Superior temporal gyrus (tissue), 1 donor: Measurements from ENCODE around the gene HECTD4.
"Not testable (repeated sequence)": the region's sequence is repeated elsewhere in the genome, so short reads cannot be mapped to it uniquely, and the experiment has no call there.

Source experiments
- DNase-seq: peaks from one replicate; pipeline ENCODE4 v3.0.0-alpha.2; 2016; ENCODE audit errors: extremely low spot score

HECTD4 gene

GRCh38 chr12:112353393-112353792, 28.8 kb downstream of the HECTD4 start:
- no peak for DNase-seq

DNA sequence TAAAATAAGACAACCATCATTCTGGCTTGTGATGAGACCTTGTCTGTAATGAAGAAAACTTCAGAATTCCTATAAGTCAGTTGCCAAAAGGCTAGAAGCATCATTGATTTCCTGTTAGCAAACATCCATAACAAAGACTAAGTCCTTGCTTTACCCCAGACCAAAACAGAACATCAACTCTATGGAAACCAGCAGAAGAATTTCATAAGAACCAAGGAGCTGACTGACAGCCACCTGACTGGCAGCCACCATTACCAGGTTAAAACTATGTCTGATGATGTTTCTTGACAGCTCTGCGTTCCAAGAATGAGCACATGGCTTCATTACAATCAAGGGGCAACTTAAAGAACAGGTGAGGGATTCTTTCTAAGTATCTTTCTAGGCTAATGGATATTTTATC, 29.3 kb downstream of the HECTD4 start:
- no peak for DNase-seq

- no peak for DNase-seq
Measured at GRCh38 chr12:112350593-112351592, 31.3 kb downstream of the HECTD4 start.

- DNase-seq: no peak
Measured at GRCh38 chr12:112349431-112349830, 32.8 kb downstream of the HECTD4 start.

GRCh38 chr12:112348926-112349325, 33.3 kb downstream of the HECTD4 start:
- not testable (repeated sequence) for DNase-seq

DNA sequence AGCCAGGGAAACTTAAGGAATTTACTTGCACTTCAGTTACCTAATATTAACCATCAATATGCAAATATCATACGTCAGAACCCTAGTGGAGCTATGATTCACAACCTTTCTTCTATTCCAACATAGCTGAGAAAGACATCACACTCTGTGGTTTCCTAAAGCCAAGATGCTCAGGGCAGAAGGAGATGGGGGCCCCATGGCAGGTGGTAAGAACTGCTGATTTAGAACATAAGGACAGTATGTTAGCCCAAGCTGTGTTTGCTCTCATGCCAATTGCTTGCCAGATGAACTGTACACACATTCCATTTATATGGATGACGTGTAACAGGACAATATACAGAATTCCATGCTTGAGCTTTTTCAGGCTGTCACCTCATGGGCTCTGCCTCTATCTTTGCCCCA, 34.6 kb downstream of the HECTD4 start:
- no peak for DNase-seq

DNA sequence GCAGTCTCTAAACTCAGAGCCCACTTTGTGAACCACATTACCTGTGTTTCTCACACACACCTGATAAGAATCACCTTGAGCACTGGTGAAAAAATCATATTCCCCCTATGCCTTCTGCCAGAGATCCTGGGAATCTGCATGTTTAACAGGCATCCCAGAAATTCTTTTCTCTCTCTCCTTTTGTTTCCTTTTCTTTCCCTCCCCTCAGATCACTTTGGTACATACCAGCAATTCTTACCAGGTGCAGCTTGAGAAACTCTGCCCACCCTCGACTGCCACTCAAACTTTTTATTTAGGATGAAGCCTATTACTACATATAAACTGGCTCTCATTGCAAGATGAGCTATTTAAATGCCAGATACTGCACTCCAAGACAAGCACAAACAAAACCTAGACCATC, 36.0 kb downstream of the HECTD4 start:
- DNase-seq: no peak

GRCh38 chr12:112344220-112344619, 38.0 kb downstream of the HECTD4 start:
- no peak for DNase-seq

DNA sequence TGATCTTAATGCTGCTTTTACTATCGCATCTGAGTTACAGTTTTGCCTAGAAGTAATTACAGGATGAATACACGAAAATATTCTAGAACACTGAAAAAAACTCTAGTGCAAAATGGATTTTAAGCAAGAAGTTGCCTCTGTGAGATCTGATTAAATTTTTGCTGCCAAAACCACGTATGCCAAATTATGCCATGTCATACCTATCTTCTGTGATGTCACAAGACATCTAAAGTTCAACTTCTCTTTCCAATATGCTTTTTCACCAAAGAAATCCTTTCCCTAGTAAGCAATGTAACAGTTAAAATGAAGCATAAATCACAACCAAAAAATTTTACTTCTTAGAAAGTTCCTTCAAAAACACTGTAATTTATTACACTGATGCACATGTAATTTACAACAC, 39.6 kb downstream of the HECTD4 start:
- DNase-seq: no peak

DNA sequence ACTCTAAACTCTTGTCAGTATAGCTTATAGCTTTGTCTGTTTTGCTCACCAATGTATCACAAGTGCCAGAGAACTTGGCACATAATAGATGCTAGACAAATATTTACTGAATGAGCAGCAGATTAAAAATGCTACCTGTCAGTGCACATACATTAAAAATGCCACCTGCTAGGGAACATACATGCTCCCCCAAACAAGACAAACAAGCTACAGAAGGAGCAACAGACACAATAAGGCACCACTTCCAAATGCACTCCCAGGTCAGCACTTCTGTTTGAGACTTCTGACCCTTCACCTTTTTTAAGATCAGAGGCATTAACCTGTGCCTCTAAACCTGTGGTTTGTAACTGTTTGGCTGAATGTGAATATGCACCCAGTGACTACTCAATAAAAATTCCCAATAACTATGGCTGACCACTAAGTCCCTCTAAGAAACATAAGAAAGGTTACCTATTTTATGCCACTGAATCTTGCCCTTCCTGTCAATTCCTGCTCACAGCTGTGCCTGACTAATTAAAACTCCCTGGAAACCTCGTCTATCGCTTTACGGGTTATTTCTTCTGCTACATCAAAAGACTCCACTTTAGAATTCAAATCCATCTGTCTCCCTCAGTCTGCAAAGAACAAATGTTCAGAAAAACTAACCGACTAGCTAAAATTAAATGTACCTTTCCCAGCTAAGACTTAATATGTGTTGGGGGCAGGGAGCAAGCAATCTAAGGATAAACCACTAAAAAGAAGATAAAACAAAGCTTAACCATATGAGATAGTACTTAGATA, 41.0 kb downstream of the HECTD4 start:
- peak; percentile 34 for DNase-seq

DNA sequence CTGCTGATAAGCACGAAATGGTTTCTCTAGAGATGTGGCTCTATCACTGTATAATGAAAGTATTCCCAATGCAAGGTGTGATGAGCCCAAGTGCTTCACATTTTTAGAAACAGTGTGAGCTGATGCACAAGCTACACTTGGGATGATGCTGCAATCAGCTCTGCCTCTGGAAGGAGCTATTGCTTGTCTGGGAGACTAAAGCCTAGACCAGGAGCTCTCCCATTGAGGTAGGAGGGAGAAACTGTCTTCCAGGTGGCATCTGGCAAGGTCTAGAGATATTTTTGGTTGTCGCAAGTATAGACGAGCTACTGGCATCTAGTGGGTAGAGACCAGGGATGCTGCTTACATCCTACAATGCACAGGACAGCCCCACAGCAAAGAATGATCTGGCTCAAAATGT, 42.0 kb downstream of the HECTD4 start:
- no peak for DNase-seq

- not testable (repeated sequence) for DNase-seq
Measured at GRCh38 chr12:112334999-112335398, 47.2 kb downstream of the HECTD4 start.

GRCh38 chr12:112333019-112333418, 49.2 kb downstream of the HECTD4 start:
- DNase-seq: no peak

DNA sequence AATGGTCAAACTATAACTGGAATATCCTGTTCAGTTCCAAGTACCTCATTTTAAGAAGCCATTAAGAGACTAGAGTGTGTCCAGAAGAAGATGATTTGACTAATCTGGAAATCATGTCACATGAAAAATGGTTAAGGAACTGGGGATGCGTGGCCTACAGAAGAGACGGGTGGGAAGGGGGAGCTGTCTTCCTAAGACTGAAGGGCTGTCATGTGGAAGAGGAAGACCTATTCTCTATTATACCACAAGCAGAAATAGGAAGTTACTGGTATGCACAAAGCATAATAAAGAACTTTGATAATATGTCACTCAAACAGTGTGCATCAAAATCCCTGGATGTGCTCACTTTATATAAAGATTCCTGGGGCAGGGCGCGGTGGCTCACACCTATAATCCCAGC, 50.3 kb downstream of the HECTD4 start:
- no peak for DNase-seq

GRCh38 chr12:112330706-112331105, 51.5 kb downstream of the HECTD4 start:
- DNase-seq: no peak

GRCh38 chr12:112328456-112329124, 53.6 kb downstream of the HECTD4 start:
- no peak for DNase-seq

DNA sequence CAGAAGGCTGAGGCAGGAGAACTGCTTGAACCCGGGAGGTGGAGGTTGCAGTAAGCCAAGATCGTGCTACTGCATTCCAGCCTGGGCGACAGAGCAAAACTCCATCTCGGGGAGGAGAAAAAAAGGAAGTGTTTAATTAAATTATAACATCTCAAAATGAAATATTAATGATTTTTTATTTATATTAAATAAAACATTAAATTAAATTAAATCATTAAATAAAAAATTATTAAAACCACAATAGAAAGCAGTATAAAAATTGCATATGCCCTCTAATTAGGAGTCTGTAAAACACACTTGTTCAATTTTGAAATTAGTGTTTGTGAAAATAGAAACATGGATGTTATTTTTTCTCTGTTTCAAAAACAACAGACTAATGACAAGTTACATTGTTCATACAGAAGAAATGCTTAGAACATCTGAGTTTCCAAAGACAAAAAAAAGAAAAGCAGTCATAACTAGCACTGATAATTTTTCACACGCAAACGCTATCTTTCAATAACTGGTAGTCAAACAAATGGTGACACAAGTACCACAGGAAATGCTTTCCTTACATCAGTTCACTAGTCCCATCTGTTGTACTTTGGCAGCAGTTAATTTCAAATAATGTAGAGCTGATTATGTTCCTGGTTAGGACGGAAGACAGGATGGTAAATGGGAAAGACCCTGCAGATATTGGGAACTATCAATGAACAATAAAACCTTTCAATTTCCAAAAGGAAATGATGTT, 54.9 kb downstream of the HECTD4 start:
- no peak for DNase-seq

DNA sequence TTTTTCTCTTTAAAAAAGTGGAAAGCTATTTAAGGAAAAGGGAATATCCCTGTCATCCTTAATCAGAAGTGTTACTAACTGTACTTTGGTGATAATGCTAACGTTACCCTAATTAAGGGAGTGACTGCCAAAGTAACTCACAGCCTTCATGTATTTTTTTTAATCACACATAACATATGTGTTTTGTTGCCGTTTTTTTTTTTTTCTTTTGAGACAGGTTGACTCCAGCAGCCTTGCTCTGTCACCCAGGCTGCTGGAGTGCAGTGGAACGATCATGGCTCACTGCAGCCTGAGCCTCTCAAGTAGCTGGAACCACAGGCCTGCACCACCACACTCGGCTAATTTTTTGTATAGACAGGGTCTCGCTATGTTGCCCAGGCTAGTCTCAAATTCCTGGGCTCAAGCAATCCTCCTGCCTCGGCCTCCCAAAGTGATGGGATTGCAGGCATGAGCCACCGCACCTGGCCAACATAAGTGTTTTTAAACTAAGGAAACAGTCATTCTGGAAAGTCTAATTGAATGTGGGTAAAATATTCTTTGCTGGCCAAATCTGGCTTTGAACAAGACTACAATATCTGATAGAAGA, 56.5 kb downstream of the HECTD4 start:
- no peak for DNase-seq

GRCh38 chr12:112325157-112325556, 57.1 kb downstream of the HECTD4 start:
- DNase-seq: no peak

- DNase-seq: no peak
Measured at GRCh38 chr12:112322882-112323547, 59.2 kb downstream of the HECTD4 start.

DNA sequence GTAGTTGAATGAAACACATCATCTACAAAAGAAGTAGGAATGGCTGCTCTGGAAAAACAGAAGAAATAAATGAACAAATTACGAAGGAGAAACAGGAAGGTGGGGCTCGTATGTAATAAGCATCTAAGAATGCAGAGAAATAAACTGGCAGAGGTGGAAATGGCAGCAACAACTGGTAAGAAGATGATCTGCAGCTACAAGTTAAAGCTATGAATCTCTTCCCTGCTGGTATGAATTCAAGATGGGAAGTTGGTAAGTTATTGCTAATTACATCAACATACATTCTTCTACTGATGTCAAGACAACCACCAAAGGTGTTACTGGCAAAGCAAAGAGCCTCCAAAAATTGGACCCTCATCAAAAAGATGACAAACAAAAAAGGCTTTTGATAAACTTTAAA, 59.8 kb downstream of the HECTD4 start:
- no peak for DNase-seq
